Ishikawa (cell line): Measurements from ENCODE around the gene SAFB.

Source experiments
- EGR1 ChIP-seq: IDR thresholded peaks from 2 replicates; pipeline ENCODE4 v1.6.1; 2012
- USF1 ChIP-seq: IDR thresholded peaks from 2 replicates; pipeline ENCODE4 v1.6.1; 2012
- YY1 ChIP-seq: IDR thresholded peaks from 2 replicates; pipeline ENCODE4 v1.6.1; 2012; ENCODE audit warnings: low read depth

GRCh38 chr19:5624741-5625278 lies 1.9 kb downstream of the SAFB start:
- no peak for TF ChIP-seq YY1
- TF ChIP-seq USF1, result no peak
- no peak for TF ChIP-seq EGR1
